Measurements from ENCODE around the gene MYADML2.

MYADML2 gene

GRCh38 chr17:81939218-81939617 lies 7.8 kb downstream of the MYADML2 start:
- Histone ChIP-seq H2AFZ (ENCODE audit: low read depth, low read length) (no peak overlapping the region), H3K9me3 (ENCODE audit: insufficient read depth, low read length) (no peaks in the 10 kb centered on the region), H3K79me2 (ENCODE audit: low read length) (peaks cover 6% of the 10 kb centered on the region; the same call in 1 of the 2 replicates), H4K20me1 (ENCODE audit: insufficient read depth, low read length) (no peaks in the 10 kb centered on the region), H3K27me3 (ENCODE audit: low read depth, low read length) (peaks cover 7% of the 10 kb centered on the region; the same call in 1 of the 2 replicates), H3K4me2 (ENCODE audit: low read length) (no peak overlapping the region), H3K36me3 (replicated peaks; ENCODE audit: low read depth, low read length) (no peaks in the 10 kb centered on the region), H3K27ac (ENCODE audit: low read length) (no peak overlapping the region), H3K4me3 (ENCODE audit: low read length) (no peak overlapping the region), H3K4me1 (ENCODE audit: low read length) (peaks cover 13% of the 10 kb centered on the region), H3K9ac (ENCODE audit: low read length) (no peak overlapping the region)
- no peak for TF ChIP-seq EZH2phosphoT487 (IDR thresholded peaks at IDR 0.05; ENCODE audit: low read depth)
- no peak for TF ChIP-seq CTCF (IDR thresholded peaks at IDR 0.05; ENCODE audit: low read depth, low read length)

GRCh38 chr17:81935709-81936084 lies 11.3 kb downstream of the MYADML2 start:
- no peak overlapping the region for H3K4me3 ChIP-seq (ENCODE audit: low read length)
- peaks cover 6% of the 10 kb centered on the region; the same call in 1 of the 2 replicates for H3K79me2 ChIP-seq (ENCODE audit: low read length)
- TF ChIP-seq CTCF (IDR thresholded peaks at IDR 0.05; ENCODE audit: low read depth, low read length): no peak
- no peak for TF ChIP-seq EZH2phosphoT487 (IDR thresholded peaks at IDR 0.05; ENCODE audit: low read depth)
- H3K4me2 ChIP-seq (ENCODE audit: low read length): 0 out of 2 replicates have a peak overlapping the region, but pooled peaks have one; percentile 7
- H2AFZ ChIP-seq (ENCODE audit: low read depth, low read length): no peak overlapping the region
- H3K4me1 ChIP-seq (ENCODE audit: low read length): no peaks in the 10 kb centered on the region
- no peak overlapping the region for H3K27ac ChIP-seq (ENCODE audit: low read length)
- H3K36me3 ChIP-seq (replicated peaks; ENCODE audit: low read depth, low read length): no peaks in the 10 kb centered on the region
- no peaks in the 10 kb centered on the region for H3K27me3 ChIP-seq (ENCODE audit: low read depth, low read length)
- no peaks in the 10 kb centered on the region for H3K9me3 ChIP-seq (ENCODE audit: insufficient read depth, low read length)
- H4K20me1 ChIP-seq (ENCODE audit: insufficient read depth, low read length): no peaks in the 10 kb centered on the region
- no peak overlapping the region for H3K9ac ChIP-seq (ENCODE audit: low read length)

- no peaks in the 10 kb centered on the region for H3K36me3 ChIP-seq (replicated peaks; ENCODE audit: low read depth, low read length)
- H3K79me2 ChIP-seq (ENCODE audit: low read length): peaks cover 6% of the 10 kb centered on the region; the same call in 1 of the 2 replicates
- TF ChIP-seq EZH2phosphoT487 (IDR thresholded peaks at IDR 0.05; ENCODE audit: low read depth) (no peak), CTCF (IDR thresholded peaks at IDR 0.05; ENCODE audit: low read depth, low read length) (no peak)
- H3K27me3 ChIP-seq (ENCODE audit: low read depth, low read length): no peaks in the 10 kb centered on the region
- H4K20me1 ChIP-seq (ENCODE audit: insufficient read depth, low read length): no peaks in the 10 kb centered on the region
- no peak overlapping the region for H3K27ac ChIP-seq (ENCODE audit: low read length)
- H3K4me2 ChIP-seq (ENCODE audit: low read length): no peak overlapping the region
- H3K4me1 ChIP-seq (ENCODE audit: low read length): no peaks in the 10 kb centered on the region
- H2AFZ ChIP-seq (ENCODE audit: low read depth, low read length): no peak overlapping the region
- H3K9me3 ChIP-seq (ENCODE audit: insufficient read depth, low read length): no peaks in the 10 kb centered on the region
- H3K4me3 ChIP-seq (ENCODE audit: low read length): no peak overlapping the region
- H3K9ac ChIP-seq (ENCODE audit: low read length): no peak overlapping the region
Observed at GRCh38 chr17:81934850-81935708, 12.0 kb downstream of the MYADML2 start.

- Histone ChIP-seq H3K9me3 (ENCODE audit: insufficient read depth, low read length) (no peaks in the 10 kb centered on the region), H3K4me2 (ENCODE audit: low read length) (no peak overlapping the region), H3K36me3 (replicated peaks; ENCODE audit: low read depth, low read length) (no peaks in the 10 kb centered on the region), H4K20me1 (ENCODE audit: insufficient read depth, low read length) (no peaks in the 10 kb centered on the region), H3K4me1 (ENCODE audit: low read length) (no peaks in the 10 kb centered on the region), H3K79me2 (ENCODE audit: low read length) (peaks cover 7% of the 10 kb centered on the region; the same call in 1 of the 2 replicates), H3K27me3 (ENCODE audit: low read depth, low read length) (no peaks in the 10 kb centered on the region), H3K27ac (ENCODE audit: low read length) (no peak overlapping the region), H2AFZ (ENCODE audit: low read depth, low read length) (no peak overlapping the region), H3K9ac (ENCODE audit: low read length) (no peak overlapping the region), H3K4me3 (ENCODE audit: low read length) (no peak overlapping the region)
- no peak for TF ChIP-seq EZH2phosphoT487 (IDR thresholded peaks at IDR 0.05; ENCODE audit: low read depth)
- TF ChIP-seq CTCF (IDR thresholded peaks at IDR 0.05; ENCODE audit: low read depth, low read length): no peak
Observed at GRCh38 chr17:81934098-81934757, 12.8 kb downstream of the MYADML2 start.
